Stimulated activated CD4-positive, alpha-beta T cell treated with anti-CD3 and anti-CD28 coated beads, Interleukin-2, amount 100 ng/mL, for 4 hours (primary cell): Measurements from ENCODE around the gene NLRP1.
A peak's percentile ranks its signal among the peaks of the same experiment; 100 is the strongest.
"Not testable (repeated sequence)": the region's sequence is repeated elsewhere in the genome, so short reads cannot be mapped to it uniquely, and the experiment has no call there.

Experiments
- DNase-seq: peaks from one replicate; pipeline ENCODE4 v3.0.0-alpha.2; 2020; ENCODE audit warnings: low read depth

NLRP1 gene

GRCh38 chr17:5587438-5588032 lies 3.2 kb upstream of the NLRP1 start:
- DNase-seq = peak; percentile 39

- no peak for DNase-seq
These were observed 1.7 kb upstream of the NLRP1 start for GRCh38 chr17:5585836-5586521.

- DNase-seq = no peak
These were observed 1.0 kb upstream of the NLRP1 start for GRCh38 chr17:5585287-5585794.

- no peak for DNase-seq
These were observed 605 bp downstream of the NLRP1 start for GRCh38 chr17:5583426-5584382.

- no peak for DNase-seq
These were observed 1.8 kb downstream of the NLRP1 start for GRCh38 chr17:5582209-5583185.

- no peak for DNase-seq
These were observed 2.7 kb downstream of the NLRP1 start for GRCh38 chr17:5581655-5582054.

- DNase-seq = no peak
These were observed 3.3 kb downstream of the NLRP1 start for GRCh38 chr17:5580969-5581368.

- no peak for DNase-seq
These were observed 3.9 kb downstream of the NLRP1 start for GRCh38 chr17:5580367-5580766.

GRCh38 chr17:5578768-5579167 lies 5.5 kb downstream of the NLRP1 start:
- DNase-seq = not testable (repeated sequence)

- not testable (repeated sequence) for DNase-seq
These were observed 11.3 kb downstream of the NLRP1 start for GRCh38 chr17:5573017-5573416.

- DNase-seq = no peak
These were observed 13.0 kb downstream of the NLRP1 start for GRCh38 chr17:5571281-5571680.

- DNase-seq = no peak
These were observed 18.5 kb downstream of the NLRP1 start for GRCh38 chr17:5565808-5566207.

- no peak for DNase-seq
These were observed 20.9 kb downstream of the NLRP1 start for GRCh38 chr17:5563456-5563855.

GRCh38 chr17:5562661-5563360 lies 21.5 kb downstream of the NLRP1 start:
- no peak for DNase-seq

GRCh38 chr17:5561736-5562571 lies 22.4 kb downstream of the NLRP1 start:
- no peak for DNase-seq

- DNase-seq = no peak
These were observed 23.8 kb downstream of the NLRP1 start for GRCh38 chr17:5560361-5560988.

- no peak for DNase-seq
These were observed 25.2 kb downstream of the NLRP1 start for GRCh38 chr17:5558815-5559785.

GRCh38 chr17:5557990-5558389 lies 26.3 kb downstream of the NLRP1 start:
- DNase-seq = no peak
